ENCODE data around the gene GPR61. TPM values are rescaled to one million over a fixed set of nuclear protein-coding genes. Genes with fewer than 3 reads are reported as not detected.

GPR61 gene
- total RNA-seq, 1 donor from 2014 or later, result not detected

DNA sequence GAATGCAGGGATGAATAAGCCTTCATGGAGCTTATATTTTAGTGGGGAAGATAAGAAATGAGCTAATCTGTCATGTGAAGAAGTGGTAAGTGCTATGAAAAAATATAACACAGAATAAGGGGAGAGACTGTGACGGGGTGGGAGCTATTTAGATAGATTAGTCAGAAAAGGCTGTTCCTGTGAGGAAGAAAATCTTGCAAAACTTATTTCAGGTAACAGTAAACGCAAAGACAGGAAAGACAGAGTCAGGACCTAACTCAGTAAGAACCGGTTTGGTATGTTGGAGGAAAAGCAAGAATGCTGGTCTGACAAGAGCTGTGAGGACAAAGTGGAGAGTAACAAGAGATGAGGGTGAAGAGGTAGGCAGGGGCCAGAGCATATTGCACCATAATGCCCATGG lies 30.7 kb downstream of the GPR61 start:
- TF ChIP-seq, protein P1, sequence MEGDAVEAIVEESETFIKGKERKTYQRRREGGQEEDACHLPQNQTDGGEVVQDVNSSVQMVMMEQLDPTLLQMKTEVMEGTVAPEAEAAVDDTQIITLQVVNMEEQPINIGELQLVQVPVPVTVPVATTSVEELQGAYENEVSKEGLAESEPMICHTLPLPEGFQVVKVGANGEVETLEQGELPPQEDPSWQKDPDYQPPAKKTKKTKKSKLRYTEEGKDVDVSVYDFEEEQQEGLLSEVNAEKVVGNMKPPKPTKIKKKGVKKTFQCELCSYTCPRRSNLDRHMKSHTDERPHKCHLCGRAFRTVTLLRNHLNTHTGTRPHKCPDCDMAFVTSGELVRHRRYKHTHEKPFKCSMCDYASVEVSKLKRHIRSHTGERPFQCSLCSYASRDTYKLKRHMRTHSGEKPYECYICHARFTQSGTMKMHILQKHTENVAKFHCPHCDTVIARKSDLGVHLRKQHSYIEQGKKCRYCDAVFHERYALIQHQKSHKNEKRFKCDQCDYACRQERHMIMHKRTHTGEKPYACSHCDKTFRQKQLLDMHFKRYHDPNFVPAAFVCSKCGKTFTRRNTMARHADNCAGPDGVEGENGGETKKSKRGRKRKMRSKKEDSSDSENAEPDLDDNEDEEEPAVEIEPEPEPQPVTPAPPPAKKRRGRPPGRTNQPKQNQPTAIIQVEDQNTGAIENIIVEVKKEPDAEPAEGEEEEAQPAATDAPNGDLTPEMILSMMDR (IDR thresholded peaks at IDR 0.05), result no peak
- no peak for TF ChIP-seq POLR2A (IDR thresholded peaks at IDR 0.05)
- peak in 1 of 2 donors; percentile 40 for TF ChIP-seq POLR2AphosphoS5 (IDR thresholded peaks at IDR 0.05; ENCODE audit: insufficient read depth in 1 of 2, low read depth in 1 of 2)
- no peak for DNase-seq (ENCODE audit: extremely low spot score in 2 of 2)
- Histone ChIP-seq H3K27ac (no peak overlapping the region), H3K36me3 (peaks cover 0 to 5% of the 10 kb centered on the region in 2 donors), H3K27me3 (no peaks in the 10 kb centered on the region), H3K9me3 (no peaks in the 10 kb centered on the region), H3K4me3 (no peak overlapping the region), H3K4me1 (peaks cover 75% of the 10 kb centered on the region)
- intact Hi-C loops (cut with DNase I), result no loop called here

- intact Hi-C loops (cut with DNase I), result no loop called here
- Histone ChIP-seq H3K4me1 (peaks cover 45% of the 10 kb centered on the region), H3K27me3 (no peaks in the 10 kb centered on the region), H3K9me3 (no peaks in the 10 kb centered on the region), H3K27ac (no peak overlapping the region), H3K36me3 (peaks cover 0 to 15% of the 10 kb centered on the region in 2 donors), H3K4me3 (no peak overlapping the region)
- TF ChIP-seq POLR2AphosphoS5 (IDR thresholded peaks at IDR 0.05; ENCODE audit: insufficient read depth in 1 of 2, low read depth in 1 of 2) (no peak), POLR2A (IDR thresholded peaks at IDR 0.05) (no peak)
- TF ChIP-seq, protein P1 (IDR thresholded peaks at IDR 0.05), result no peak
- no peak for DNase-seq (ENCODE audit: extremely low spot score in 2 of 2)
Measured at GRCh38 chr1:109573785-109574184, 34.1 kb downstream of the GPR61 start.

DNA sequence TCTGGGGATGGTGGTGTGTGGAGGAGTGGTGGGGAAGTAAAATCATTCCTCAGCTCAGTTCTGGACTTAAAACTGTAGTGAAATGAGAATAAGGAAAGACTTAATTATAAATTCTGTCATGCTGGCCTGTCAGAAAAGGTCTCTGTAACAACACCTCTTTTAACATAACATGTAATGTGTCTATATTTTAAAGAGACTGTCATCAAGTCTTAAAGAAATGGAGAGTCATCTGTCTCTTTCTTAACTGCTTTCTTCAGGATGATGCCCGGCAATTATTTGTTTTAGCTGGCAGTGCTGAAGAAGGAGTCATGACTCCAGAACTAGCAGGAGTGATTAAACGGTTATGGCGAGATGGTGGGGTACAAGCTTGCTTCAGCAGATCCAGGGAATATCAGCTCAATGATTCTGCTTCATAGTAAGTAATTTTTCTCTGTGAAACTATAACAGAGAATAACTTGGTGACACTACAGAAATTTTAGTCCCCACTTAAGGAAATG lies 39.3 kb downstream of the GPR61 start:
- H3K9me3 ChIP-seq, result no peaks in the 10 kb centered on the region
- H3K4me3 ChIP-seq, result no peak overlapping the region
- peaks cover 1 to 36% of the 10 kb centered on the region in 2 donors for H3K36me3 ChIP-seq
- H3K27ac ChIP-seq, result no peak overlapping the region
- H3K27me3 ChIP-seq, result no peaks in the 10 kb centered on the region
- TF ChIP-seq POLR2AphosphoS5 (IDR thresholded peaks at IDR 0.05; ENCODE audit: insufficient read depth in 1 of 2, low read depth in 1 of 2) (no peak), POLR2A (IDR thresholded peaks at IDR 0.05) (no peak)
- TF ChIP-seq, protein P1 (IDR thresholded peaks at IDR 0.05), result no peak
- peaks cover 26% of the 10 kb centered on the region for H3K4me1 ChIP-seq
- intact Hi-C loops (cut with DNase I), result no loop called here
- no peak for DNase-seq (ENCODE audit: extremely low spot score in 2 of 2)

GRCh38 chr1:109579491-109579890 lies 39.8 kb downstream of the GPR61 start:
- Histone ChIP-seq H3K4me3 (no peak overlapping the region), H3K4me1 (peaks cover 21% of the 10 kb centered on the region), H3K9me3 (no peaks in the 10 kb centered on the region), H3K27me3 (no peaks in the 10 kb centered on the region), H3K27ac (no peak overlapping the region), H3K36me3 (peaks cover 4 to 36% of the 10 kb centered on the region in 2 donors)
- TF ChIP-seq POLR2AphosphoS5 (IDR thresholded peaks at IDR 0.05; ENCODE audit: insufficient read depth in 1 of 2, low read depth in 1 of 2) (no peak), POLR2A (IDR thresholded peaks at IDR 0.05) (no peak)
- TF ChIP-seq, protein P1 (IDR thresholded peaks at IDR 0.05), result no peak
- intact Hi-C loops (cut with DNase I), result no loop called here
- DNase-seq (ENCODE audit: extremely low spot score in 2 of 2), result no peak

GRCh38 chr1:109582021-109582420 lies 42.3 kb downstream of the GPR61 start:
- no peaks in the 10 kb centered on the region for H3K9me3 ChIP-seq
- peaks cover 4 to 53% of the 10 kb centered on the region in 2 donors for H3K36me3 ChIP-seq
- TF ChIP-seq, protein P1 (IDR thresholded peaks at IDR 0.05), result no peak
- TF ChIP-seq POLR2A (IDR thresholded peaks at IDR 0.05) (no peak), POLR2AphosphoS5 (IDR thresholded peaks at IDR 0.05; ENCODE audit: insufficient read depth in 1 of 2, low read depth in 1 of 2) (no peak)
- intact Hi-C loops (cut with DNase I), result no loop called here
- no peak overlapping the region for H3K27ac ChIP-seq
- H3K27me3 ChIP-seq, result no peaks in the 10 kb centered on the region
- no peak overlapping the region for H3K4me3 ChIP-seq
- DNase-seq (ENCODE audit: extremely low spot score in 2 of 2), result no peak
- H3K4me1 ChIP-seq, result peaks cover 18% of the 10 kb centered on the region
